K562 (cell line): ENCODE results near the gene FRMPD4.
A peak's percentile ranks its signal among the peaks of the same experiment; 100 is the strongest.

Source experiments
- CCNT2 ChIP-seq: IDR thresholded peaks from 2 replicates; pipeline ENCODE4 v1.6.1; 2011; ENCODE audit warnings: borderline replicate concordance, low read depth, mild to moderate bottlenecking, moderate library complexity, mixed read lengths, low read length; ENCODE audit not compliant: insufficient read length; ENCODE audit errors: extremely low read depth
- CTCF ChIP-seq, 3 experiments: IDR thresholded peaks in 2 of 3; conservative IDR thresholded peaks in 1 of 3; 2 replicates each; pipeline ENCODE4 v1.5.1; 2011 to 2012; ENCODE audit warnings: low read length in 3 of 3, mild to moderate bottlenecking in 3 of 3, control low read depth in 2 of 3, improper control_type of control experiment in 1 of 3, inconsistent platforms in 1 of 3, low read depth in 1 of 3, mixed read lengths in 1 of 3, moderate library complexity in 1 of 3; ENCODE audit not compliant: insufficient read depth in 2 of 3
- HDAC2 ChIP-seq: fragments of 450-650 bp; IDR thresholded peaks from 2 replicates; pipeline ENCODE4 v1.6.1; 2016; ENCODE audit warnings: mild to moderate bottlenecking
- HLTF ChIP-seq: fragments of 450-650 bp; IDR thresholded peaks from 2 replicates; pipeline ENCODE4 v1.6.1; 2016
- KDM5B ChIP-seq: fragments of 200-600 bp; sonication (generic); IDR thresholded peaks from 2 replicates; pipeline ENCODE4 v1.6.1; 2012; ENCODE audit warnings: low read depth, mild to moderate bottlenecking, moderate library complexity, low read length, control low read depth, inconsistent platforms; ENCODE audit not compliant: insufficient replicate concordance
- MAZ ChIP-seq, 2 experiments: fragments of 450-650 bp in 1 of 2; sonication (generic) in 1 of 2; formaldehyde crosslinking; IDR thresholded peaks in 1 of 2; conservative IDR thresholded peaks in 1 of 2; 2 replicates each; pipeline versions ENCODE4 v1.4.0 to v1.5.0; 2020; ENCODE audit warnings: mild to moderate bottlenecking in 1 of 2, missing genetic modification reagents in 1 of 2
- MLLT1 ChIP-seq, 2 experiments: fragments of 450-650 bp; IDR thresholded peaks; 2 replicates each; pipeline ENCODE4 v1.6.1; 2016
- POLR2AphosphoS5 ChIP-seq: IDR thresholded peaks from 2 replicates; pipeline ENCODE4 v1.6.1; 2011; ENCODE audit warnings: mild to moderate bottlenecking, low read depth, low read length, moderate library complexity; ENCODE audit not compliant: control insufficient read depth, insufficient read depth
- TAF15 ChIP-seq: fragments of 200-400 bp; formaldehyde crosslinking; IDR thresholded peaks from 2 replicates; pipeline ENCODE4 v1.6.1; 2017; ENCODE audit warnings: mild to moderate bottlenecking, low read depth, low read length, moderate library complexity
- ZNF175 ChIP-seq: fragments of 200-800 bp; sonication (Bioruptor generic); IDR thresholded peaks from 2 replicates; pipeline ENCODE4 v1.6.1; 2016; ENCODE audit warnings: low read depth, mild to moderate bottlenecking, missing genetic modification characterization, missing compliant biosample characterization
- ZNF224 ChIP-seq: sonication (generic); formaldehyde crosslinking; IDR thresholded peaks from 2 replicates; pipeline ENCODE4 v1.8.0; 2022; ENCODE audit warnings: mild to moderate bottlenecking, missing genetic modification reagents
- ZNF232 ChIP-seq: sonication (generic); formaldehyde crosslinking; IDR thresholded peaks from 2 replicates; pipeline ENCODE4 v1.8.0; 2022; ENCODE audit warnings: mild to moderate bottlenecking, missing genetic modification reagents
- ZNF639 ChIP-seq, 2 experiments: fragments of 200-800 bp in 1 of 2; sonication (Bioruptor generic) in 1 of 2; sonication (generic) in 1 of 2; formaldehyde crosslinking in 1 of 2; IDR thresholded peaks in 1 of 2; conservative IDR thresholded peaks in 1 of 2; 2 replicates each; pipeline versions ENCODE4 v1.5.0 to v1.6.1; 2016 to 2020; ENCODE audit warnings: missing compliant biosample characterization in 1 of 2, missing genetic modification characterization in 1 of 2, missing genetic modification reagents in 1 of 2
- TF ChIP-seq, protein P1 (sequence below), 2 experiments: fragments of 450-650 bp; formaldehyde crosslinking in 1 of 2; IDR thresholded peaks; 2 replicates each; pipeline versions ENCODE4 v1.4.0 to v1.6.1; 2014 to 2020; ENCODE audit warnings: mild to moderate bottlenecking in 2 of 2, borderline replicate concordance in 1 of 2, low read depth in 1 of 2

- no peak for TF ChIP-seq CCNT2
- no peak for TF ChIP-seq ZNF639 (CRISPR knock-in tag; conservative IDR thresholded peaks at IDR 0.05 in 1 of 2, IDR thresholded peaks at IDR 0.05 in 1 of 2)
- TF ChIP-seq POLR2AphosphoS5: no peak
- TF ChIP-seq, protein P1, sequence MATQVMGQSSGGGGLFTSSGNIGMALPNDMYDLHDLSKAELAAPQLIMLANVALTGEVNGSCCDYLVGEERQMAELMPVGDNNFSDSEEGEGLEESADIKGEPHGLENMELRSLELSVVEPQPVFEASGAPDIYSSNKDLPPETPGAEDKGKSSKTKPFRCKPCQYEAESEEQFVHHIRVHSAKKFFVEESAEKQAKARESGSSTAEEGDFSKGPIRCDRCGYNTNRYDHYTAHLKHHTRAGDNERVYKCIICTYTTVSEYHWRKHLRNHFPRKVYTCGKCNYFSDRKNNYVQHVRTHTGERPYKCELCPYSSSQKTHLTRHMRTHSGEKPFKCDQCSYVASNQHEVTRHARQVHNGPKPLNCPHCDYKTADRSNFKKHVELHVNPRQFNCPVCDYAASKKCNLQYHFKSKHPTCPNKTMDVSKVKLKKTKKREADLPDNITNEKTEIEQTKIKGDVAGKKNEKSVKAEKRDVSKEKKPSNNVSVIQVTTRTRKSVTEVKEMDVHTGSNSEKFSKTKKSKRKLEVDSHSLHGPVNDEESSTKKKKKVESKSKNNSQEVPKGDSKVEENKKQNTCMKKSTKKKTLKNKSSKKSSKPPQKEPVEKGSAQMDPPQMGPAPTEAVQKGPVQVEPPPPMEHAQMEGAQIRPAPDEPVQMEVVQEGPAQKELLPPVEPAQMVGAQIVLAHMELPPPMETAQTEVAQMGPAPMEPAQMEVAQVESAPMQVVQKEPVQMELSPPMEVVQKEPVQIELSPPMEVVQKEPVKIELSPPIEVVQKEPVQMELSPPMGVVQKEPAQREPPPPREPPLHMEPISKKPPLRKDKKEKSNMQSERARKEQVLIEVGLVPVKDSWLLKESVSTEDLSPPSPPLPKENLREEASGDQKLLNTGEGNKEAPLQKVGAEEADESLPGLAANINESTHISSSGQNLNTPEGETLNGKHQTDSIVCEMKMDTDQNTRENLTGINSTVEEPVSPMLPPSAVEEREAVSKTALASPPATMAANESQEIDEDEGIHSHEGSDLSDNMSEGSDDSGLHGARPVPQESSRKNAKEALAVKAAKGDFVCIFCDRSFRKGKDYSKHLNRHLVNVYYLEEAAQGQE (IDR thresholded peaks at IDR 0.05; ENCODE audit: borderline replicate concordance): peak; percentile 35; the same call in 1 of the 2 replicates
- TF ChIP-seq, protein P1 (CRISPR knock-in tag; IDR thresholded peaks at IDR 0.05; ENCODE audit: low read depth): no peak
- TF ChIP-seq MAZ (CRISPR knock-in tag; conservative IDR thresholded peaks at IDR 0.05 in 1 of 2, IDR thresholded peaks at IDR 0.05 in 1 of 2): no peak
- no peak for TF ChIP-seq TAF15
- no peak for TF ChIP-seq ZNF175 (CRISPR knock-in tag)
- TF ChIP-seq MLLT1 (IDR thresholded peaks at IDR 0.05): peak in 1 of 2 experiments; percentile 69; a peak in 2 of 4 replicates
- TF ChIP-seq HLTF: no peak
- TF ChIP-seq HDAC2: no peak
- TF ChIP-seq ZNF224 (CRISPR knock-in tag): no peak
- no peak for TF ChIP-seq ZNF232 (CRISPR knock-in tag)
- no peak for TF ChIP-seq KDM5B
- TF ChIP-seq CTCF (IDR thresholded peaks at IDR 0.05 in 2 of 3, conservative IDR thresholded peaks at IDR 0.05 in 1 of 3; ENCODE audit: insufficient read depth in 2 of 3, low read depth in 1 of 3, low read length in 3 of 3): peak; percentile 95 to 100 (median 100)
Observed at GRCh38 chrX:12771445-12772069, 633.3 kb downstream of the FRMPD4 start.
